ENCODE results near the gene SPAG5. TPM values are rescaled to one million over a fixed set of nuclear protein-coding genes. Genes with fewer than 3 reads are reported as not detected.
"Not testable (repeated sequence)": the region's sequence is repeated elsewhere in the genome, so short reads cannot be mapped to it uniquely, and the experiment has no call there.

SPAG5 gene
- total RNA-seq, 1 donor from 2014 or later: 28.5 TPM

DNA sequence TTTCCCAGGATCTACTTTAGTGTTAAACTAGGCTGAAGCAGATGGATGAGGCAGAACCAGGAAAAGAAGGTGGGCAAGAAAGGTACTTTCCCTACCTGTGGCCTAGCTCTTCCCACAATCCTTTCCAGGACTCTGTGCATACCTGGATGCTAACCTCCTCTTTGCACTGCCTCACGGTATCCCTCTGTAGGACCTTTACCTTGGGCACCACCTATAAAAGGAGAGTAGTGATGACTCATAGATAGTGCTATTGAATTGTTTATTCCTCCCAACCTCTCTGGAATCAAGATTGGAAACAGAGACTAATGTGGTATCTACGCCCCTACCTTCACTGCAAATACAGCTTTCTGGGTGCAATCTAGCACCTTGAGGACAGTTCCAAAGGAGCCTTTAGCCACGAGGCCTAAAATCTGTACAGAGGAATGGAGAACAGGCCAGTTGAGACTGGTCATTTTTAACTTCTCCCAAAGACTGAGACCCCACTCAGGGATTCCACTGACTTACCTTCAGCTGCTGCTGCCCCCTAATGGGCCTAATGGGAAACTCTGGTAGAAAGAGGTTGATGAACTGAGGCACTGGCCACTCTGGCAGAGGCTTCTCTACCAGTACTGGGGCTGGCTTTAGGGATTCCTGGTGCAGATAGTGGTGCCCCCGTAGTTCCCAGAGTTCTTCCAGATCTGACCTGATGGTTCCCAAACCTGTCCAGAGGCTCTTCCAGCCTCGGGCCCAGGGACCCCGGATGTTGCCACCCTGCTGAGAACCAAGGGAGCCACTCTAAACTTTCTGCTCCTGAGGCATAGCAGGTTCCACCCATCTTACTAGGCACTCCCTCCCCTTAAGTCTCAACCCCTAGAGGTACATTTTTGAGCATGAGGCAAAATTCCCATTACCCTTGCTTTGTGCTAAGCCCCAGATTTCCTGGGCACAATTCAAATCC lies 14.4 kb upstream of the SPAG5 start:
- Mint-ChIP-seq H3K4me3 (ENCODE audit: unreplicated experiment) (peak overlapping the region; percentile 17), H3K27ac (ENCODE audit: unreplicated experiment) (peak overlapping the region; percentile 94), H3K36me3 (ENCODE audit: low read depth, unreplicated experiment) (peaks cover 54% of the 10 kb centered on the region), H3K9me3 (ENCODE audit: unreplicated experiment) (no peaks in the 10 kb centered on the region), H3K4me1 (ENCODE audit: unreplicated experiment) (peaks cover 27% of the 10 kb centered on the region), H3K27me3 (ENCODE audit: unreplicated experiment) (peaks cover 3% of the 10 kb centered on the region)
- peak; percentile 62 for DNase-seq (ENCODE audit: low spot score)
- TF ChIP-seq, protein P1, sequence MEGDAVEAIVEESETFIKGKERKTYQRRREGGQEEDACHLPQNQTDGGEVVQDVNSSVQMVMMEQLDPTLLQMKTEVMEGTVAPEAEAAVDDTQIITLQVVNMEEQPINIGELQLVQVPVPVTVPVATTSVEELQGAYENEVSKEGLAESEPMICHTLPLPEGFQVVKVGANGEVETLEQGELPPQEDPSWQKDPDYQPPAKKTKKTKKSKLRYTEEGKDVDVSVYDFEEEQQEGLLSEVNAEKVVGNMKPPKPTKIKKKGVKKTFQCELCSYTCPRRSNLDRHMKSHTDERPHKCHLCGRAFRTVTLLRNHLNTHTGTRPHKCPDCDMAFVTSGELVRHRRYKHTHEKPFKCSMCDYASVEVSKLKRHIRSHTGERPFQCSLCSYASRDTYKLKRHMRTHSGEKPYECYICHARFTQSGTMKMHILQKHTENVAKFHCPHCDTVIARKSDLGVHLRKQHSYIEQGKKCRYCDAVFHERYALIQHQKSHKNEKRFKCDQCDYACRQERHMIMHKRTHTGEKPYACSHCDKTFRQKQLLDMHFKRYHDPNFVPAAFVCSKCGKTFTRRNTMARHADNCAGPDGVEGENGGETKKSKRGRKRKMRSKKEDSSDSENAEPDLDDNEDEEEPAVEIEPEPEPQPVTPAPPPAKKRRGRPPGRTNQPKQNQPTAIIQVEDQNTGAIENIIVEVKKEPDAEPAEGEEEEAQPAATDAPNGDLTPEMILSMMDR (IDR thresholded peaks at IDR 0.05; ENCODE audit: unreplicated experiment): peak; percentile 68

DNA sequence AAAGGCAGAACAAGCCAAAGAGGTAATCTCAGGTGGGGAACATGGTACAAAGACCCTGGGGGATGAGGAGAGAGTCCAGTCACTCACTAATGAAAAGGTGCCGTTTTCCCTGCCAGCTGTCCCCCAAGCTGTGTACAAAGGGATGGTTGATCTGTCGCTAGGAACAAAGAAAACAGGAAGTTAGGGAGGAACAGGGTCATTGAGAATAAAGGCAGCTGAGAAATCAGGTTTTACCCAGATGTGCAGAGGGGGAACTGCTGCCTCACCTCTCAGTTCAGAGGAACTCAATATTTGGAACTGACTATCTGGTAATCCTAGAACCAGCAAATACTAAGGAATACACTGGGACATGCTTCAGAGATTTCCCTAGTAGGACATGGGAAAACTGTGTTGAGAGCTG lies 13.7 kb upstream of the SPAG5 start:
- TF ChIP-seq, protein P1 (IDR thresholded peaks at IDR 0.05; ENCODE audit: unreplicated experiment): no peak
- peaks cover 54% of the 10 kb centered on the region for H3K36me3 Mint-ChIP-seq (ENCODE audit: low read depth, unreplicated experiment)
- peak overlapping the region; percentile 17 for H3K4me3 Mint-ChIP-seq (ENCODE audit: unreplicated experiment)

DNA sequence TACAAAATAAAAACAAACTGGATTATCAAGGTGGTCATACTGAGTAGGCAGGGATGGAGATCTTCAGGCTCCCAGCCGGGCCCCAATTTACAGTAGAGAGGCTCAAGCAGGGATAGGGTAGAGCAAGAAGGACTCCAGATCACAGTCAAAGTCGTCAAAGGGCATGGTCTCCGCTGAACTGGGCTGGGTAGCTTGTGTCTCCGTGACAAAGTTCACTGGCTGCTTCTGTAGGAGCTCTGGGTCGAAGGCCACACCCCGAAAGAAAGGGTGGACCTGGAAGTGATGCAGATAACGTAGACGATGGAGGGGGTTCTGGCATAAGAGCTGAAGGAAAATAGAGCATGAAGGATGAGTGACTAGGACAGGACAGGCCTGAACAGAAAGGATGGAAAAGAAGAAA lies 11.6 kb upstream of the SPAG5 start:
- peaks cover 27% of the 10 kb centered on the region for H3K4me1 Mint-ChIP-seq (ENCODE audit: unreplicated experiment)
- H3K4me3 Mint-ChIP-seq (ENCODE audit: unreplicated experiment): peak overlapping the region; percentile 21
- H3K27ac Mint-ChIP-seq (ENCODE audit: unreplicated experiment): no peak overlapping the region
- peaks cover 43% of the 10 kb centered on the region for H3K36me3 Mint-ChIP-seq (ENCODE audit: low read depth, unreplicated experiment)
- H3K9me3 Mint-ChIP-seq (ENCODE audit: unreplicated experiment): no peaks in the 10 kb centered on the region
- DNase-seq (ENCODE audit: low spot score): no peak
- H3K27me3 Mint-ChIP-seq (ENCODE audit: unreplicated experiment): peaks cover 4% of the 10 kb centered on the region
- TF ChIP-seq, protein P1 (IDR thresholded peaks at IDR 0.05; ENCODE audit: unreplicated experiment): no peak

More for the DNA sequence above, 13.7 kb upstream of the SPAG5 start:
- H3K27ac Mint-ChIP-seq (ENCODE audit: unreplicated experiment): peak overlapping the region; percentile 94
- DNase-seq (ENCODE audit: low spot score): no peak
- peaks cover 3% of the 10 kb centered on the region for H3K27me3 Mint-ChIP-seq (ENCODE audit: unreplicated experiment)
- no peaks in the 10 kb centered on the region for H3K9me3 Mint-ChIP-seq (ENCODE audit: unreplicated experiment)
- H3K4me1 Mint-ChIP-seq (ENCODE audit: unreplicated experiment): peaks cover 27% of the 10 kb centered on the region

DNA sequence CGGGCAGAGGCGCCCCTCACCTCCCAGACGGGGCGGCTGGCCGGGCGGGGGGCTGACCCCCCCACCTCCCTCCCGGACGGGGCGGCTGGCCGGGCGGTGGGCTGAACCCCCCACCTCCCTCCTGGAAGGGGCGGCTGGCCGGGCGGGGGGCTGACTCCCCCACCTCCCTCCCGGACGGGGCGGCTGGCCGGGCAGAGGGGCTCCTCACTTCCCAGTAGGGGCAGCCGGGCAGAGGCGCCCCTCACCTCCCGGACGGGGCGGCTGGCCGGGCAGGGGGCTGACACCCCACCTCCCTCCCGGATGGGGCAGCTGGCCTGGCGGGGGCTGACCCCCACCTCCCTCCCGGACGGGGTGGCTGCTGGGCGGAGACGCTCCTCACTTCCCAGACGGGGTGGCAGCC lies 5.2 kb upstream of the SPAG5 start:
- H3K4me1 Mint-ChIP-seq (ENCODE audit: unreplicated experiment); H3K27ac Mint-ChIP-seq (ENCODE audit: unreplicated experiment); DNase-seq (ENCODE audit: low spot score): not testable (repeated sequence)

DNA sequence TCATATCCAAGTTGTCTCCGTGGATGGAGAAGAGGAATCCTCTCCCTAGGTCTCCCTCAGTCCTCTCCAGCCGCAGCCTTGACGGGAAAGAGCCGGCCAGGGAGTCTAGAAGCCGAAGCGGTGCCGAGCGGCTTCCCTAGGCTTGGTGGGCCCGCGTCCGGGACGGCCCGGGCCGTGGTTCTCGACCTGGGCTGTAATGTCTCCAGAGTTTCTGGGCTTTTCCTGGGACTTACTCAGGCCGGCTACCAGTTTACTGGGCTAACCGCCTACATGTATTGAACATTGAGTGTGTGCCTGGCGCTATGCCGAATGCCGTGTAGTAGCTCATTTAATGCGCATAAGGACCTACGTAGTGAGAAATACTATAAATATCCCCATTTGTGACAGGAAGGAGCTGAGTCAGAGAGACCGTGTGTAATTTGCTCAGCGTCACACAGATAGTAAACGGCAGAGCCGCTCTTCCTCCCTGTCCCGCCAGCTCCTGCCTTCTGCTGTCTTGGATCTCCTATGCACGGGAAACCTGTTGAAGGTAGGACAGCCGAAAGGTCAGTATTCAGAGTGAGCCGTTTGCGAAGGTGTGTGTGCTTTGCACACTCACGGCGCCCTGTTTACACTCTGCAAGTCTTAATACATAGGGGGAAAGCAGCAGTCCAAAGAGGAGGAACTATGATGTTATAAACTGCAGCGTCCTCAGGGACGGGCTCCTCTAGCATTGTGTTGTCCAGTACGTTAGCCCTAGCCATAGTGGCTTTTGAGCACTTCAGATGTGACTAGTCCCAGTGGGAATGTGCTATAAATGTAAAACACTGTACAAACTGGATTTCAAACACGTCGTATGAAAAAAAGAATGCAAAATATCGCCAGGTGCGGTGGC lies 723 bp upstream of the SPAG5 start:
- H3K36me3 Mint-ChIP-seq (ENCODE audit: low read depth, unreplicated experiment): peaks cover 4% of the 10 kb centered on the region
- no peaks in the 10 kb centered on the region for H3K9me3 Mint-ChIP-seq (ENCODE audit: unreplicated experiment)
- DNase-seq (ENCODE audit: low spot score): no peak
- TF ChIP-seq, protein P1 (IDR thresholded peaks at IDR 0.05; ENCODE audit: unreplicated experiment): no peak
- H3K27me3 Mint-ChIP-seq (ENCODE audit: unreplicated experiment): peaks cover 1% of the 10 kb centered on the region
- peaks cover 16% of the 10 kb centered on the region for H3K4me1 Mint-ChIP-seq (ENCODE audit: unreplicated experiment)
- peak overlapping the region; percentile 82 for H3K27ac Mint-ChIP-seq (ENCODE audit: unreplicated experiment)
- H3K4me3 Mint-ChIP-seq (ENCODE audit: unreplicated experiment): peak overlapping the region; percentile 89

More for the DNA sequence above, 5.2 kb upstream of the SPAG5 start:
- H3K4me3 Mint-ChIP-seq (ENCODE audit: unreplicated experiment); H3K9me3 Mint-ChIP-seq (ENCODE audit: unreplicated experiment); H3K36me3 Mint-ChIP-seq (ENCODE audit: low read depth, unreplicated experiment); H3K27me3 Mint-ChIP-seq (ENCODE audit: unreplicated experiment): not testable (repeated sequence)

Measured in endothelial cell (in vitro differentiated cells).